ENCODE measurements around the gene LAD1. TPM values are rescaled to one million over a fixed set of nuclear protein-coding genes. Genes with fewer than 3 reads are reported as not detected.
A peak's percentile ranks its signal among the peaks of the same experiment; 100 is the strongest.

Gene LAD1
- total RNA-seq, 1 donor from 2014 or later: 328 TPM

DNA sequence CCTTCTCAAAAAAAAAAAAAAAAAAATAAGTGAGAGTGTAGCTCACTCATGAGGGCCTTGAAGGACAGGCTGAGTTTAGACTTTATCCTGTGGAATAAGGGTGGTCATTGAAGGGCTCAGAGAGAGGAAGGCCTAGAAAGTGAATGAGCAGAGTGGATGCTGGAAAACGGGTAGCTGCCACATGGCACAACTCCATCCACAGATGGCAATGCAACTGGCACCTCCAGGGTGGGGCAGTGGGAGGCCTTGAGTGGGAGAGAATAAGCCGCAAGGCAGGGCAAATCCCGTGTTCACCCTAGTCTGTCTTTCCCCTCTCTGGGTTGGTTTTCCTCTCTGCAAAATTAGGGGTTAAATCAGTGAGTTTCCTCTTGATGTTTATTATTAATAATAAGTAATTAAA is 19.3 kb upstream of the LAD1 start:
- no peak for ATAC-seq

DNA sequence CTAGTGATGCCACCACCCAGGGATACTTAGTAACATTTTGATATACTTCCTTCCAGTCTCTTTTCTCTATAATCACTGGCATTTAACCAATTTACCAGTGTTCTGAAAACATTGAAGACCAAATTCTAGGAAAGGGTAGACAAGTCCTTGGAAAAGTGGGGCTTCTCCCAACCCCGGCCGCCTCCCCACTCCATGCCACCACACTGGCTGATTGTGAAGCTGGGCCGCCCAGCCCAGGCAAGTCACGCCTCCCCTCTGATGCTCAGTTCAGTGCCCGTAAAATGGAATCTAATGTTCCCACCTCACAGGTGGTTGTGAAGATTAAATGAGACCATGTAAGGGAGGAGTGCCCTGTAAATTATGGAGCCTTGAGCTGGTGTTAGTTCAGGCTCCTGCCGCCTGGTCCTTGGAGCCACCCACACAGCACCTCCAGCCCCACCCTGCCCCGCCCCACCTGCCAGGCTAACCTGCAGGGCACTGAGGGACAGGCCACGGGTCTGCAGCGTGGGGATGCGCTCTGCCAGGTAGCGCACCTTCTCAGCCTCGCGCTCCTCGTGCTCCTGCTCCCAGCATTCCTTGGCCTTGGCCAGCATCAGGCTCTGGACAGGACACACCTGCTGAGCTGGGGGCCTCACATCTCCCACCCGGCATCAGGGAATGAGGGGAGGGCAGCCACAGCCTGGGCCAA is 15.1 kb upstream of the LAD1 start:
- ATAC-seq: no peak

DNA sequence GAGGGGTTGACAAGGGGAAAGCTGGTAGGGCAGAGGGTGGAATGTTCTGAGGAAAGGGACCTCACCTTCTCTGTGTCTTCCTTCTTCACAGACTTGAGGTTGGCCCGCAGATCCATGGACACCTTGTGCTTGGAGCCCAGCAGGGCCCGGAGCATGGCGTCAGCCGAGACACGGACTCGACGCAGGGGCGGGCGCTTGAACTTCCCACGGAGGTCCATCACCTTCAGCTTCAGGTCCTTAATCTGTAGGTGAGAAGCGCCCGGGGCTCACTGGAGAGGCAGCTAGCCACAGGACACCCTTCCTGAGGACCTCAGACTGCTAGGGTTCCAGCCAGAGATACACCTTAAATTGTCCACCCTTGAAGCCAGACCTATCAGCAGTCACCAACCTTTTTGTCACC is 12.2 kb upstream of the LAD1 start:
- no peak for ATAC-seq

DNA sequence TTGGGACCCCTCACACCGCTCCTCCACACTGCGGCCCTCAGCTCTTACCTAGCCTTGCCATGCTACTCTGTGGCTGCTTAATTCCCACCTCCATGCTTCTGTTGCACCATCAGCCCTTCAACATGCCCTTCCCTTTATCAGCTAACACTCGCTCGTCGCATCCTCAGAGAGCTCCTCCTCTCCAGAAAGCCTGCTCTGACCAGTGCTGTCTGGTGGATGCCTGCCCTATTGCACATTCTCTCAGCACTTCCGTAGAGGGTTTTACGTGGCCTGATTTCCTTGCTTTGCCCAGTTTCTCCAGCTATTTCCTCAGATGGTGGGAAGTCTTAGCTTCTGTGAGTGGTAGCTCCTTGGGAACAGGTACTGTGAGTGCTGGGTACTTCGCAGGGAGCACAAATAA is 10.3 kb upstream of the LAD1 start:
- no peak for ATAC-seq

DNA sequence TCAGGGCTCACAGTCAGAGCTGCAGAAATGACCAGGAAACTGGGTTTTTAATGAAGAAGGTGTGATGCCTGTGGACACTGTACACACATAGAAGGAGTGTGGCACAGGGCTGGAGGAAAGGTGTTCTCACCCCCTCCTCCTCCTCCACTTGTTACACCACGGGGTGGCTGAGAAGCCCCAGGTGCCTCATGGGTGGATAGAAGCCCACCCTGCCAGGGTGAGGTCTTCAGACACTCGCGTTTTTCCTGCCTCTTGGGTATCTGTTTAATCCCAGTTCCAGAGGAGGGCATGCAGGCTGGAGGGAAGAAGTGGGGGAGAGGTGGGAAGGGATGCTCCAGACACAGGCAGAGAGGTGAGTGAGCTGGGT is 9.7 kb upstream of the LAD1 start:
- no peak for ATAC-seq

DNA sequence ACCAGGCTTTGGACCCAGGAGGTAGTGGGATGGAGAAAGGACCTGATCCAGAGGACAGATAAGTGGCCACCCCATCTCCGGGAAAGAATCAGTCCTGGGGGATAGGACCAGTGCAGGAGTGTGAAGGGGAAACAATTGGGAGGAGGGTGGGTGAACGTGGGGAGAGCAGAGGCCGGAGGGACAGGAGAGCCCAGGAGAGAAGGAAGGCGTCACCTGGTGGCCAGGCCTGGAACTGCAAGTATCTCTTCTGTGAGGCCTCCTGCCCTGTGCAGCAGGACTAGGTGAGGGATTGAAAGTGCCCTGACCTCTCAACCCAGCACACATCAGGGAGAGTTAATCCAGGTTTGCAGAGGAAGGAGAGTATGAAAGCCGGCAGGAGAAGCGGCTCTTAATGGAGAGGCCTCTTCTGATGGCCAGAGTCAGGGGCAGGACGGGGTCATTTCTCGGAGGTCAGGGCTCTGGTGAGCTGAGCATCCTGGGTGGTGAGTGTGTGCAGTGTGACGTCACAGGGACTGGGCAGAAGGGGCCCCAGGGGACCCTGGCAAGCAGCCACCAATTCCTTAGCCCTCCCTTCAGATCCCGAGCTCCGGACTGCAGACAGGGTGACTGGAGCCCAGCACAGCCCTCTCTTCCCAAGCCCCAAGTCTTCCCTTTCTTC is 9.2 kb upstream of the LAD1 start:
- ATAC-seq: peak; percentile 69

DNA sequence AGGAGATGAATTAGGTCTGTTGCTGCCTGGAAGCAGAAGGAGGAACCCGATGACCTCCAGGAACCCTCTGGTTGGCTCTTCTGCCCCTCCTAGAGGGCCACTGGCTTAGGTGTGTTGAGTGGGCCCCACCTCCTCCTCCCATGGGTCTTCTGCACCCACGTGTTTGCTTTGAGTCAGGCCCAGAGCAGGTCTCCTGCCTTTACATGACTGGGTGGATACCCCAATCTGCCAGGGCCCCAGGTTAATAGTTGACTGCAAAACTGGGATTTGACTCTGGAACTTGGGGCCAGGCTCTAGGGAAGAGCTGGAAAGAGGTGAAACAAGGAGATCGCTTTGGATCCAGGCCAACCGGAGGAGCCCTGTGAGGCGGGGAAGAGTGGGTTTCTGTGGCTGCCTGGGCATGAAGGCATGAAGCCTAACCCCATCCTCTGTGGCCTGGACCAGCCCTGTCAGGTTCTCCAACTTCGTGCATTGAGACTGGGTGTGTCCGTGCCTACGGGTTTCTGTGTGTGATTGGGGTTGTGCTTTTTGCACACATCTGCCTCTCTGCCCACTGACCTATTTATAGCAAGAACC is 7.8 kb upstream of the LAD1 start:
- ATAC-seq: peak; percentile 90

DNA sequence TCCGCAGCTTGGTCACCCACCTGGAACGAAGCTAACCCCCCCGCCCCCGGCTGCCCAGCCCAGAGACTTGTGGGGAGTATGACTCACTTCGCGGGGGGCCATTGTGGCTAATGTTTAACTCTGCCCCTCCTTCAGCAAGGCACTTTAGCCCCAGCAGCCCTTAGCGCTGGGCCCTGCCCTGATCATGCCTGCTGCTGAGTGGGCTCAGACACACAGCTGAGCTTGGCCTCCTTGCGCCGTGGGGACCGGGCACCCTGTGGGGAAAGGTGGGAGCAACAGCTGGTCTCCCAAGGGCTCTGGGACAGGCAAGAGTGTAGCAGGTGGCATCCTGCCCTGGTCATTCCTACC is 6.3 kb upstream of the LAD1 start:
- ATAC-seq: no peak

DNA sequence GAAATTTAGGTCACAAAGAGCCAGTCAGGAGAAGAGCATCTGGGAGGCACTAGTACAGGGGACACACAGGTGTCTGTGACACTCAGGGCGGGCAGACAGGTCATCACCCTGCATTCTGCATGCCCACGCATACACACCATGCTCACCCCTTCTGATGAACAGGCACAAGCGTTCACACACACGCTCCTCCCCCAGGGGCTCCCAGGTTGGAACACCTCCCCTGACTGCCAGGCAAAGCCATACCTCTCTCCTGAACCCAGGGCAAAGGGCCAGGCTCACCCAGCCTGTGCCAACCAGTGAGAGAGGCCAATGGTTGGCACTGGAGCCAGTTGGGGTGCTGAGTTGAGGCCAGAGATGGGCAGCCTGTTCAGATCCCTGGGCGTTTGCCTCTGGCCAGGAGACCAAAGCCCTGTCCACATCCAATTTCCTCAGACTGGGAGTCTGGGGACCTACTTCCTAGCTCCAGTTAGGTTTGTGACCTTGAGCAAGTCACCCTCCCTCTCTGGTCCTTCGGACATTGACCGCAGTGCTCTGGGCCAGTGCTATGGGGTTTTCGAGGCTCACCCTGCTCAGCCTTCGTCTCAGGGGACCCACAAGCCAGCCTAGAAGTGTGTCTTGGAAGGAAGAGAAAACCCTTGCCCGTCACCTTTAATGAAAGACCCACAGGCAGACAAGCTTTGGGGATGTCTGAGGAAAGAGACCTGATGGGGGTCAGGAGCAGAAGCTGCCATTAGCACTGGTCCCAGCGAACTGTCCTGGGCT is 5.8 kb upstream of the LAD1 start:
- ATAC-seq: no peak

DNA sequence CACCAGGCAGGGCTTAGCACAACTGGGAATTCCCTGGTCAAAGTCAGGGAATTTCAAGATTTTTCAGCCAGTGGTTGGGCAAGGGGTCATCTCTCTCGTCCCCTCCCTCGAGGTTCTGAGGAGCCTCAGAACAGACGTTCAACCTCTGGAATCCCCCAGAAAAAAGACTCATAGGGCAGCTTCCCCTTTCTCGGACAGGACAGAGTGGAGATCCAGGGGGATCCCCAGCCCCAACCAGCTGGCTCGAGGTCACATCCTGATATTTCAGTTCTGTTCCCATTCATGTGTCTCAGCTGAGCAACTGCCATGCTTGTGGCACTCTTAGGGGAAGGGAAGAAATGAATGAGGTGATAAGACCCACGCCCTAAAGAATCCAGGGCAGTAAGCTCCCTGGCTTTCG is 4.9 kb upstream of the LAD1 start:
- ATAC-seq: no peak

DNA sequence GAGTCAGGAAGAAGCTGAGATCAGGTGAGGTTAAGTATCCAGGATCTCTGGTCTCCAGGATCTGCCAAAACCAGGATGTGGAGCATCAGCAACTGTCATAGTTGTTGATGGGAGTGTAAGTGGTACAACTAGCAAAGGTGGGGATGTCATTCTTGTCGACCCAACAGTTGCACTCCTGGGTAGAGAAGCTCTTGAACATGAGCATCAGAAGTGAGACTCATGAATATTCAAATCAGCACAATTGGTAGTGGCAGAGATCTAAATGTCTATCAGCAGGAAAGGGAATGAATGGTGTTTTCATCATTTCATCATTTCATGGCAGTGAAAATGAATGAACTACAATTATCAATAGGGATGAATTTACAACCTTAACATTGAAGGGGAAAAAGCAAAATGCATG is 4.2 kb upstream of the LAD1 start:
- no peak for ATAC-seq

DNA sequence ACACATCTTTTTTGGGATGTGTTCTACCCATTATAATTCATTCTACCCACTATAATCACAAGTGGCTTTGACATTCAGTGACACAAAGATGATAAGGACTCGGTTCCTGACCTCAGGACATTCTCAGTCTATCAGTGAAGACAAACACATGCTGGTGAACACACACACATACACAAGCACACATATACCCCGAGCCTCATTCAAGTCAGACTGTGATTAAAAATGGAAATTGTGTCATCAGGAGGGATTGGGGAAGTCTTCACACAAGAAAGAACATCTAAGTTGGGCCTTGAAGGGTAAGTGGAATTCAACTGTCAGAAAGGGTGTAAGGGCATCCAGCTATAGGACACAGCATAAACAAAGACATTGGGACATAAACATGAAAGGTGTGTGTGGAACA is 2.6 kb upstream of the LAD1 start:
- no peak for ATAC-seq

DNA sequence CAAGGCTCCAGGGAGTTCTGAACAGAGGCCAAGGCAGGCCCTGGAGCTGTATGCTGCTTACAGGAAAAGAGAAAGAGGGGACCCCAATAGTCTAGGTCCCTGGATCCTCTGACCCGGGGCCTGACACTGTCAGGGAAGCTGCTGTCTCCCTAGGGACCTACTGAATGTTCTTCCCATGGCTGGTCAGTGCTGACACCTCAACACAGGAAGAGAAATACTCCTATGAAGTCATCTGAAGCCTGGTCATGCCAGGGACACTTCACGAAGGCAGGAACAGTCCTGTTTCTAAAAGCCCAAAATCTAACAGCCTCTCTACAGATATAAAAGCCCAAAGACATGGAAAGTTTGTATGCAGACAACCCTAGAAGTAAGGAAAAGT is 1.7 kb upstream of the LAD1 start:
- no peak for ATAC-seq

DNA sequence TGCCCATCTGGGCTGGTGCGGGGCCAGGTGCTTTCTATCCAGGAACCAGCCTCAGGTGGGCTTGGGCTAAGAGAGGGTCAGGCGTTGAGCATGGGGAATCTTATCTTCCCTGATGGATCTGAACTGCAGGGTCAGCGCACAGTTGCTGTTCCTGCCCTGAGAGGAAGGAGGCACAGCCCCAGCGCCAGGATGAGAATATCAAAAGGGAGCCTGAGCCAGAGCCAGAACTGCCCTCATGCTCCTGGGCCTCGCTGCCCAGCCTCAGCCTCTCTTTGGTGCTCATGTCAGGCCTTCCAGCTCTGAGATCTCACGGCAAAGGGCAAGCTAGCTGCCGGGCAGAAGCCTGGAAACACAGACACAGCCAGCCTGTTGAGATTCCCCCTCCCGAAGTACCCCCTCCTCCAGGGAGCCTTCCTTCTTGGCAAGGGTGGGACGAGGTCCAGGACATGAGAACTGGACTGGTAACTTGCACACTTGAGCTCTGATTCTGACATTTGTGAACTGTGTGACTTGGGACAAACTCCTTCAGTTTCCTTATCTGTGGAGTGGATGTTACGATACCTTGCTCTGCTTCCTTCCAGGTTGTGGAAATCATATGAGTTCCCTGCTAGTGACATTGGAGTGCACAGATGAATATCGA is 1.2 kb upstream of the LAD1 start:
- no peak for ATAC-seq

DNA sequence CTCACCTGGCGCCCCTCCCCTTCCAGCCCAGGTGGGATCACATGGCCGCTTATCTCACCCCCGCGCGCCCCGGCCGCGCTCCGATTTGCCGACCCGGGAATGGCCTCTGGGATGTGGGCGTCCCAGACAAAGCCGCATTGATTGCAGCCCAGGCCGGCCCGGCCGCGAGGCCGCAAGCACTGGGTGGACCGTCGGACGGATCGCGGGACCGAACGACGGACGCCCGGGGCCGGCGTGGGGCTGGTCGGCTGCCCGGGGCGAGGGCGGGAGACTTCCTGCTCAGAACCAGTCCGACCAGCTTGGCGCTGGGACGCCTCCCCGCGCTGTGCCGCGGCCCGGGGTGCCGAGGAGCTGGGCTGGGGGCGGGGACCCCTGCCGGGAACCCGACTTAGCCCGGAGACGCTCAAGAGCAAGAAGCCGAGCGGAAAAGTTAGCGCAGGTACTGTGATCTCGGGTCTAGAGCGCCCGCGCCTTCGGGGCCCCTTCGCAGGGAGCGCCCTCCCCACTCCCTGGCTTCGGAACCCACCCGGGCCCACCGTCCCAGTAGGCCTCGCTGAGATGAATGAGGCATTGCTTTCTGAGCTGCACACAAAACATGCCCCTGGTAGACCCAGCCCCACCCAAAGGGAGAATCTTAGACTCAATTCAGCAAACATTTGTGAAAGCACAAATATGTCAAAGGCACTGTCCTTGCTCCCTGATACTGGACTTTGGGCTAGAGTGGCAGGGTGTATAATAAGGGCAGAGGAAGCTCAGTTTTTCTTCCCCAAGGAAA is 415 bp upstream of the LAD1 start:
- ATAC-seq: peak; percentile 67

DNA sequence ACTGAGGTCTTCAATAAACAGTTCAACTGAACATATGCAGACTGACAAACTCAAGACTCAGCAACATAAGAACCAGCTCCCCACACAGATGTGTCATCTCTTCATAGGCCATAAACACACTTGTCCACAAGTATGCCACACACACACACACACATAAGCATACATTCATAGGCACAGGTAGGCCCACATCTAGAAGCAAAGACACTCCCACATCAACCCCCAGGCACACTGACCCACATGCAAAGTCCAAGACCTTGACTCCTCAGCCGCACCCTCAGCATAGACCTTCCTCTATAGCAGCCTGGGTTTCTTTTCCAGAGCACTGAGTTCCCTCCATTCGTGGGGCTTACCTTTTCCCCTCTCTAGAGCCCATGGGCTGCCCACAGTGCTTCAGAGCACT is 1.4 kb downstream of the LAD1 start:
- peak; percentile 64 for ATAC-seq

DNA sequence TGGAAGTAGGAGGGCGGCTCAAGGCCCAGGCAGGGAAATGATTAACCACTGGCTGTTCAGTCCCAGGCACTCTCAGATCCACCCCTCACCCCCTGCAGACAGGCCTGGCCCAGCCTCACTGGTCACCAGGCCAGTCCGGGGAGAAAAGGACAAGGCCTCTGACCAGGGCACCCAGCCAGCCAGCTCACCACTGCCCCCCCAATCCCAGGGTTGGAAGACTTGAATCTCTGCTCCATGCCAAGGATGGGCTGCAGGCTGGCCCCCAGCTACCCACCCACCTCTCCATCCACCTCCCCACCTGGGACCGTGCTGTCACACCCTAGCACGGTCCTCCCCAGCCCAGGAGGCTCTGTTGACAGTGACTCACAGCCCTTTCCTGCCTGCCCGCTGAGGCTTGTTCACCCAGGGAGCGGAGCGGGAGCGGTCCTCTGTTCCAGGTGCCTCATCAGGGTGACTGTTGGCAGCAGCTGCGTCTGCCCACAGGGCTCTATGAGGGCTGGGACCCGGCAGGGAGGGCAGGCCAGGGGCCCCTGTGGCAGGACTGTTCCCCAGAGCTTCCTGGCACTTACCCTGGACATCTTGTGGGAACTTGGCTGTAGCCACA is 2.2 kb downstream of the LAD1 start:
- peak; percentile 87 for ATAC-seq

DNA sequence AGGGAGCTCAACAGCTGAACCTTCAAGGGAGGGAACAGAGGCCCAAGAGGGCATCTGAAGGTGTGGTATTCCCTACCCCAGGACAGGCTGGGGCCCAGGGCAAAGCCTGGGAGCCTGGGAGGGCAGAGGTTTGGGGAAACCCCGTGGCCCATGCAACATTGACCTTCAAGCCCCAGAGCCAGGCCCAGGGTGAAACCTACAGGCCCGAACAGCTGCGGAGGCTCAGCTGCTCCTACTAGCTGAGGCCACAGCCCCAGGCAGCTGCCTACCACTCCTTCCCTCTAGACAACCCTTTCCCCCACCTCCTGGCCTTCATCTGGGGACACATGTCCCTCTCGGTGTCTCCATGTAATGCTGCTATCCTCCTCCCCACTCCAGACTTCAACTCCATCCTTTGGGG is 3.2 kb downstream of the LAD1 start:
- ATAC-seq: peak; percentile 2

DNA sequence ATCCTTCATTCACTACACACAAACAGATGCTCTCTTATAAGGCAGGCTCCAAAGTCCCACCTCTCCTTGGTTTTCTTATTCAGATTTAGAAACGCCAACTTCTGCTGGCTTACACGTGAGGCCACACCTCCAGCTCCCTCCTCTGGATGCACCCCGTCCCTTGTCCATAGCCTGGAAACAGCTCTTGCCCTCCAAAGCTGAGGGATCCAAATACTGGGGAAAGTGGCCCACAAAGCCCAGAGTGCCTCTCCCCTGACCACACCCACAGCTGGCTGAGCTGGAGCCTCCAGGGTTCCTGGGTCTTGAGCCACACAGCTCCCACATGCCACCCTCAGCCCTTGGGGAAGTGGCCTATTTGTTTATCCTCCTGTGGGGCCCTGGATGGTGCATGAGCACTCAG is 4.5 kb downstream of the LAD1 start:
- ATAC-seq: no peak

DNA sequence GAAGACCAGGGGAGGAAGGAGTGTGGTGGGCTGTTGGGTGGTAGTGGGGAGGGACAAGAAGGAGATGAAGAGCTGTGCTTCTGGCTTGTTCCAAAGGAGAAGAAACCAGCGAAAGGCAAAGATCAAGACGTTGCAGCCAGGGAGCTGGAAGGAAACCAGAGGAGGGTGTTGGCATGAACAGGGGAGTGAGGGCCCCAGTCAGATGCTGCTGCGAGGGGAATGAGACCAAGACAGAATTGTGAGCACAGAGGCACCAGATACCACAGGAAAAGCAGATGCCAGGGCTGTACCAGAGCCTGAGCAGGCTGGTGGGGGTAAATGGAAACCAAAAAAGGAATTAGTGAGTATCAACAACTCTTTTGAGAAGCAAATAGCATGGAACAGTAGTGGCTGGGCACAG is 6.0 kb downstream of the LAD1 start:
- no peak for ATAC-seq

DNA sequence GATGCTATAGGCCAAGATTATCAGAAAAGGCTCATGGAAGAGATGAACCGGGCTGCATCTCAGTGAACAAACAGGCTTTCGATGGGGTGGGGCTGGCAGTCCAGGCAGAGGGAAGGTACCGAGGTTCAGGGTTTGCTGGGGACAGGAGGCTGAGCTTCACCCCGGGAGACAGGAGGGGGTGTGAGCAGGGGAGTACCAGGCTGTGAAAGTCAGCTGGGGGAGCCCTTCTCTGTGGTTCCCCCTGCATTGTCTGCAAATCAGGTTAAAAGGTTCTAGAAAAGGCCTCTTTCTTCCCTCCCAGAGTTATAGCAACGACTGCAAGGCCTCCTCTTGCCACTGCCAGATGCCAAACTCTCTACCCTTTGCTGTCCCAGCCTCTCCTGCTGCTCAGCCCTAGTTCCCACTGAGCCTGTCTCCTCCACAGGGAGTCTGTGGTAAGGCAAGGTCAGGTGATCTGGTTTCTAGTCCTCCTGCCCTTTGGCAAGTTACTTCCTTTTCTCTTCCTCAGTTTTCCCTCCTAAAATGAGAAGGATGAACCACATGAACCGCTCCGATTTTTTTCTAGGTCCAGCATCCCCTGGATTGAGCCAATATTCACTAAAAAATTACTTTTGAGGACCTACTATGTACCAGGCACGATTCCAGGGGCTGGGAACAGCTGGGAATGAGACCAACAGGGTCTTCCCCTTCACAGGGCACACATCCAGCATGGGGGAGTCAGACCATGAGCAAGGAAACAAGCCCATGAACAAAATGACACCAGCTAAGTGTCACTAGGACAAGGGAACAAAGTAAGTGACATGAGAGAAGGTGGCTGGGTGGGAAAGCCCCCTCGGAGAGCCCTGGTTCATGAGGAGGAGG is 7.2 kb downstream of the LAD1 start:
- ATAC-seq: no peak
